Limb (tissue), 2 donors: ENCODE data around the gene SUPT20HL1.

Experiments used
- DNase-seq, 2 donors: peaks; one replicate each; pipeline ENCODE4 v3.0.0-alpha.2; 2016; ENCODE audit errors: extremely low spot score in 2 of 2

SUPT20HL1 gene

DNA sequence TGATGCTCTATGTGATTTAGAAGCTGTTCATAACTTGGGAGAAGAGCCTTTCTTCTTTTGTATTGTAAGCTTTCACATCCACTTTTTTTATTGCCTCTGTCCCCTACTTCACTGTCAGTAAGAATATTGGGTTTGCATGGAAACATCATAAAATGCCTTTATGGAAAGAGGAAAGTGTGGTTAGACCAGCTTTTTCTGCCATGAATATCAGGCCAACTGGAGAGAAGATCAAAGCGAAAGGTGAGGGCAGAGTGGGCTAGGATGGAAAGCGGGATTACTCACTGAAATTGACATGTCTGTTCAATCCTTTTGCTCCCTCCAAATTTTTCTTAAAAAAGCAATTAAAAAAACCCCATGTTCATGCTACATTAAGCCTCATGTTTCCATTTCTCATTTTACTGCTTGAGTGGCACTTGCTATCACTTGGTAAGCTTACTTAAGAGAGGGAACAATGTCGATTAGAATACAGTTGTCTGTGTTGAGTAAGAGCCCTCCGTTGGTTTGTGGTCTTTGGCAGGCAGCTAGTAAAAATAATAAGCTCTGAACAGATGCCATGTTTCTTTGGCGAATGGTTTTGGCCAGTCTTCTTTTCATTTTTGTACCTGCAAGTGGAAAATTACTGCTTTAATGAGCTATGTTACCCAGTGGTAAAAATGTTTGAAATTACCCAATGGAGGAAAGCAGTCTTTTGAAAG, 35.9 kb downstream of the SUPT20HL1 start:
- DNase-seq, result peak in 1 of 2 donors; percentile 12

DNA sequence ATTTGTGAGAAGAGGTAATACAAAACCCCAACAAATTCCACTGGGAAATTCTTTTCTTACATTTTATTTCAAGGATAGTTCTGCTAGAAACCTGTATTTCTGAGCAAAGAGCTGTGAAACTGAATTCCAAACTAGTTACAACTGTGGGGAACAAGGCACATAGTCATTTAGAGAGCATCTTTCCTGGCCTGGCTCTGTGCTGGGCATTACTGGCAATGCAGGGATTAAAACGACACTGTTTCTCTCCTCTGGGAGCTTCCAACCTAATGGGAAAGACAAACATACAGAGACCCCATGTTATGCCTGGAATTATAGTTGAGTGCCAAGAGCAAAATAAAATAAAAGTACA, 36.5 kb downstream of the SUPT20HL1 start:
- peak in 1 of 2 donors; percentile 24 for DNase-seq

DNA sequence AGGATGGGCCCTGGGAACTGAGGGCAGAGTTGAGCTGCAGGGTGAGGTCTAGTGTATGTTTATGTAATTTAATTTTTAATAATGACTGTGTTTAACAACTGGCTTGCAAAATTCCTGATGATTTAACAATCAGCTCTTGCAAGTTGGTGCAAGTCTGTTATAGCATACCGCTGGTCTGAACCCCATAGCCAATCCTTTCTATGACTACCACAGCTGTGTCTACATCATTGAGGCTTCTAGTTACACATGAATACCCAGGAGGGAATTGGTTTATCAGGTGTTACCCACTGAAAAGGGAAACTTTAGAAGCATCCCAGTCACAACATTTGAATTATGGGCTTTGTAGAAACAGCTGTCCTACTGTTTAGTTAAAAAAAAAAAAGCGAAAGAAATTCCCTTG, 38.3 kb downstream of the SUPT20HL1 start:
- DNase-seq, result no peak

DNA sequence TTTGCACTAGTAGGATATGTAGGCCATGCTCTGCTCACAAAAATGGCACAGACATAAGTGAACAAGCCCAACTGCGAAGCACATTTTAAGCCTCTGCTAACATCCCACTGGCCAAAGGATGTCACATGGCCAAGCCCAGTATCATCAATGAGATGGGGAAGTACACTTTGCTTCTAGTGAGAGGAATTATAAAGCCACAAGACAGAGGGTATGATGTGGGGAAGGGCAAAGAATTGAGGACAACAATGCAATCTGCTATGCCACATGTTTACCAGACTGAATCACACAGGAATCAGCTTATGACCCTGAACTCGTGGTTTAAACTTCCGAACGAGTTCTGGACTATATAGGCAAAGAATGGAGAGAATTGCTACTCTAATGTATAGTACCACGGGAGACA, 39.1 kb downstream of the SUPT20HL1 start:
- DNase-seq, result no peak

DNA sequence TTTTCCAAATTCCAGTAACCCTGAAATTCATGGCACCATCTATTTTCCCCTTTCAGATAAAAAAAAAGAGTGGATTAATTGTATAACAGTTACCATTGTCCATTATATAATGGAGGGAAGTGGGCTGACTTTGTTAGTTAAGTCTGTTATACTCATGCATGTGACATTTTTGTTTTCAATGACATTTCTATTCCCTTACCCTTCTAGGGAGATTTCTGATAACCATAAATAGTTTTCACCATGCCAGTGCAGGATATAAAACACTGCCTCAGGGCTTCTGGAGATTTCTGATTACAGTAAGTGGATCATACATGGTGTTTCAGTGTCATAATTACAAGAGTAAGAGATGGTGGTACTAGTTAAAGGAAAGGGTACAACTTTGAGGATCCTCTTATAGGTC, 45.5 kb downstream of the SUPT20HL1 start:
- DNase-seq, result no peak
